MM.1S (cell line): Measurements from ENCODE around the gene FHOD1.

ENCODE experiments used
- EZH2 ChIP-seq: fragments of 300-600 bp; sonication (generic); optimal IDR thresholded peaks from 2 replicates; pipeline ENCODE3; 2017; ENCODE audit warnings: low read depth, mild to moderate bottlenecking, antibody characterized with exemption, low read length, mixed read lengths
- EZH2phosphoT487 ChIP-seq: fragments of 300-600 bp; sonication (generic); IDR thresholded peaks from 2 replicates; pipeline ENCODE4 v1.6.1; 2018; ENCODE audit warnings: antibody characterized with exemption, low read length
- TF ChIP-seq, protein P1 (sequence below): fragments of 300-600 bp; sonication (generic); IDR thresholded peaks from 2 replicates; pipeline ENCODE4 v1.5.1; 2016; ENCODE audit warnings: antibody characterized with exemption, low read length, mixed read lengths

- no peak for TF ChIP-seq EZH2phosphoT487
- no peak for TF ChIP-seq EZH2
- TF ChIP-seq, protein P1, sequence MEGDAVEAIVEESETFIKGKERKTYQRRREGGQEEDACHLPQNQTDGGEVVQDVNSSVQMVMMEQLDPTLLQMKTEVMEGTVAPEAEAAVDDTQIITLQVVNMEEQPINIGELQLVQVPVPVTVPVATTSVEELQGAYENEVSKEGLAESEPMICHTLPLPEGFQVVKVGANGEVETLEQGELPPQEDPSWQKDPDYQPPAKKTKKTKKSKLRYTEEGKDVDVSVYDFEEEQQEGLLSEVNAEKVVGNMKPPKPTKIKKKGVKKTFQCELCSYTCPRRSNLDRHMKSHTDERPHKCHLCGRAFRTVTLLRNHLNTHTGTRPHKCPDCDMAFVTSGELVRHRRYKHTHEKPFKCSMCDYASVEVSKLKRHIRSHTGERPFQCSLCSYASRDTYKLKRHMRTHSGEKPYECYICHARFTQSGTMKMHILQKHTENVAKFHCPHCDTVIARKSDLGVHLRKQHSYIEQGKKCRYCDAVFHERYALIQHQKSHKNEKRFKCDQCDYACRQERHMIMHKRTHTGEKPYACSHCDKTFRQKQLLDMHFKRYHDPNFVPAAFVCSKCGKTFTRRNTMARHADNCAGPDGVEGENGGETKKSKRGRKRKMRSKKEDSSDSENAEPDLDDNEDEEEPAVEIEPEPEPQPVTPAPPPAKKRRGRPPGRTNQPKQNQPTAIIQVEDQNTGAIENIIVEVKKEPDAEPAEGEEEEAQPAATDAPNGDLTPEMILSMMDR: no peak
Observed at GRCh38 chr16:67190448-67191399, 56.6 kb downstream of the FHOD1 start.
